WERI-Rb-1 (cell line): ENCODE results near the gene ZNF652.
"Not testable (repeated sequence)": the region's sequence is repeated elsewhere in the genome, so short reads cannot be mapped to it uniquely, and the experiment has no call there.

Experiments
- DNase-seq: peaks from one replicate; pipeline ENCODE4 v3.0.0-alpha.2; 2020
- H3K27ac ChIP-seq: fragments of 250-450 bp; sonication (Bioruptor Pico); 2 replicates; pipeline ENCODE4 v1.5.1; 2020; ENCODE audit warnings: mild to moderate bottlenecking, moderate library complexity
- H3K27me3 ChIP-seq: fragments of 250-450 bp; sonication (Bioruptor Pico); 2 replicates; pipeline ENCODE4 v1.5.1; 2021; ENCODE audit warnings: mild to moderate bottlenecking, low read depth, moderate library complexity; ENCODE audit not compliant: insufficient read depth, severe bottlenecking
- H3K36me3 ChIP-seq: fragments of 250-450 bp; sonication (Bioruptor Pico); 2 replicates; pipeline ENCODE4 v1.5.1; 2020; ENCODE audit warnings: mild to moderate bottlenecking, moderate library complexity
- H3K4me3 ChIP-seq: 2 replicates; pipeline ENCODE4 v1.5.1; 2011; ENCODE audit warnings: low read depth, mild to moderate bottlenecking, control low read depth, low read length
- H3K9me3 ChIP-seq: fragments of 250-450 bp; sonication (Bioruptor Pico); 2 replicates; pipeline ENCODE4 v1.5.1; 2021; ENCODE audit warnings: mild to moderate bottlenecking, moderate library complexity; ENCODE audit not compliant: severe bottlenecking
- TF ChIP-seq, protein P1 (sequence below): IDR thresholded peaks from 2 replicates; pipeline ENCODE4 v1.5.1; 2011; ENCODE audit warnings: low read depth, mild to moderate bottlenecking, control low read depth, inconsistent platforms, low read length

ZNF652 gene

GRCh38 chr17:49399995-49400394 is 37.9 kb upstream of the ZNF652 start:
- no peaks in the 10 kb centered on the region for H3K27me3 ChIP-seq
- no peaks in the 10 kb centered on the region for H3K9me3 ChIP-seq
- no peak overlapping the region for H3K4me3 ChIP-seq
- 0 out of 2 replicates have a peak overlapping the region, but pooled peaks have one; percentile 3 for H3K27ac ChIP-seq
- peaks cover 19% of the 10 kb centered on the region for H3K36me3 ChIP-seq
- TF ChIP-seq, protein P1, sequence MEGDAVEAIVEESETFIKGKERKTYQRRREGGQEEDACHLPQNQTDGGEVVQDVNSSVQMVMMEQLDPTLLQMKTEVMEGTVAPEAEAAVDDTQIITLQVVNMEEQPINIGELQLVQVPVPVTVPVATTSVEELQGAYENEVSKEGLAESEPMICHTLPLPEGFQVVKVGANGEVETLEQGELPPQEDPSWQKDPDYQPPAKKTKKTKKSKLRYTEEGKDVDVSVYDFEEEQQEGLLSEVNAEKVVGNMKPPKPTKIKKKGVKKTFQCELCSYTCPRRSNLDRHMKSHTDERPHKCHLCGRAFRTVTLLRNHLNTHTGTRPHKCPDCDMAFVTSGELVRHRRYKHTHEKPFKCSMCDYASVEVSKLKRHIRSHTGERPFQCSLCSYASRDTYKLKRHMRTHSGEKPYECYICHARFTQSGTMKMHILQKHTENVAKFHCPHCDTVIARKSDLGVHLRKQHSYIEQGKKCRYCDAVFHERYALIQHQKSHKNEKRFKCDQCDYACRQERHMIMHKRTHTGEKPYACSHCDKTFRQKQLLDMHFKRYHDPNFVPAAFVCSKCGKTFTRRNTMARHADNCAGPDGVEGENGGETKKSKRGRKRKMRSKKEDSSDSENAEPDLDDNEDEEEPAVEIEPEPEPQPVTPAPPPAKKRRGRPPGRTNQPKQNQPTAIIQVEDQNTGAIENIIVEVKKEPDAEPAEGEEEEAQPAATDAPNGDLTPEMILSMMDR, result no peak
- no peak for DNase-seq

- TF ChIP-seq, protein P1, result no peak
- Histone ChIP-seq H3K27ac (no peak overlapping the region), H3K9me3 (no peaks in the 10 kb centered on the region), H3K27me3 (no peaks in the 10 kb centered on the region), H3K36me3 (peaks cover 4% of the 10 kb centered on the region), H3K4me3 (no peak overlapping the region)
- DNase-seq, result no peak
Observed at GRCh38 chr17:49397586-49397985, 35.5 kb upstream of the ZNF652 start.

- Histone ChIP-seq H3K27me3 (no peaks in the 10 kb centered on the region), H3K9me3 (no peaks in the 10 kb centered on the region), H3K36me3 (no peaks in the 10 kb centered on the region), H3K27ac (no peak overlapping the region), H3K4me3 (no peak overlapping the region)
- TF ChIP-seq, protein P1, result no peak
- DNase-seq, result no peak
Observed at GRCh38 chr17:49393491-49394255, 31.6 kb upstream of the ZNF652 start.

DNA sequence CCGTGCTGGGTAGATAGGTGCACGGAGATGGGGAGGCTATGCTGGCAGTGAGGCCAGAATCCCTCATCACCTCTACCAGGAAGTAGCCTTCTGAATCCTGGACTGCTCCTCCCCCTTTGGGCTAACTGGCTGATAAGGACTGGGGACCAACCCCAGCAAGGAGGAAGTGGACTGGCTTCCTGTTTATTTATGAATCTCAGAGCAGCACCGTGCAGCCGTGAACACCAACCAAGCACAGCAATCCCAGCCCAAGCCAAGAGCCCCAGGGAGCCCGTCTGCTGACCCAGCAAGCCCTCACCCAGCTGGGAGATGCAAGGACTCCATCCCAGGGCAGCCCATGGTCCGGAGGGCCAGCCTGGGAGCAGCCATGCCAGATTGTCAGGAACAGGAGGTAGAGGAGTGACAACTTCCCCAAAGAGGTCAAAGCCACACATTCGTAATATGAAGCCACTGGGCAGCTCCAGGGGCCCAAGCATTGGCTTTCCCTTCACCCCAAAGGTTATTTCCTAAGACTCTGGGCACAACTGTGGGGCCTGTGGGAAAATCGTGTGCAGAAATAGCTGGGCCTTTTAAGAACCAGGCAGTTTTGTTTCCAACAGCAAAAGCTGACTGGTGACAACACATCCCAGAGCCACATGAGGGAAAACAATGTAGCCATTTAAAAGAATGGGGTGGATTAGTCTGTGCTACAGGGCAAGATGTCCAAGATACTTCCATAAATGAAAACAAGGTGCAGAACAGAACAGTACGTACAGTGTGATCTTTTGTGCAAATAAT is 28.7 kb upstream of the ZNF652 start:
- no peaks in the 10 kb centered on the region for H3K9me3 ChIP-seq
- no peaks in the 10 kb centered on the region for H3K27me3 ChIP-seq
- no peak overlapping the region for H3K27ac ChIP-seq
- H3K4me3 ChIP-seq, result no peak overlapping the region
- TF ChIP-seq, protein P1, result no peak
- no peak for DNase-seq
- H3K36me3 ChIP-seq, result no peaks in the 10 kb centered on the region

DNA sequence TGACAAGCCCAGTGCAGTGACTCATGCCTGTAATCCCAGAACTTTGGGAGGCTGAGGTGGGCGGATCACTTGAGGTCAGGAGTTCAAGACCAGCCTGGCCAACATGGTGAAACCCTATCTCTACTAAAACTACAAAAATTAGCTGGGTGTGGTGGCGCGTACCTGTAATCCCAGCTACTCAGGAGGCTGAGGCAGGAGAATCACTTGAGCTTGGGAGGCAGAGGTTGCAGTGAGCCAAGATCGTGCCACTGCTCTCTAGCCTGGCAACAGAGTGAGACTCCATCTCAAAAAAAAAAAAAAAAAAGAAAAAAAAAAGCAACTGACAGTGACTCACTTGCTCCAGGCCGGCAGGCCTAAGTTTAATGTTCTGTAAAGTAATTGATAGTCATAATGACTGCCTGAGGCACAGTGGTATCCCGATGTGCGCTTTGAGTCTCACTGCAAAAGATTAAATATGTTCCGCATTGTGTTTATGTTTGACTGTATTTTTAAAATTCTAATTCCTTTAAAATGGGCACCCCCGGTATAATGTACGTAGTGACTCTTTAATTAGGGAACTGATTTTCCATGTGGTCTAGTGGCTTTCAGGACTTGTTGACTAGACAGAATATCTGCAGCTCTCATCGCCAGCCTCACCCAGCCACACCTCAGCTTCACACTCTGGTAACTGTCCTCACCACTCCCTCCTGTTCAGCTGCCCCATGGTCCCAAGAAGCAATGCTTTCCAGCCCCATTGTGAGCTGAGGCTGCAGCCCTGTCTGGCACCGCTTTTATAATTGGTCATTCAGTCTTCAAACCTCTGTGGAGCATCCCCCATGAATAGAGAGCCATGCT is 27.7 kb upstream of the ZNF652 start:
- H3K36me3 ChIP-seq, H3K9me3 ChIP-seq, H3K4me3 ChIP-seq, H3K27ac ChIP-seq, H3K27me3 ChIP-seq, DNase-seq: not testable (repeated sequence)
